WTC11 (cell line): ENCODE data around the gene HLA-DMA. TPM values are rescaled to one million over a fixed set of nuclear protein-coding genes. Genes with fewer than 3 reads are reported as not detected.

Experiments
- ATAC-seq: fragments of 200-7000 bp; cut with Tn5 transposase; 2 replicates; pipeline ENCODE4 v1.10.0; 2021; ENCODE audit warnings: mild to moderate bottlenecking, moderate library complexity
- CTCF ChIA-PET: fragments of 300-600 bp; sonication (Branson Sonifier 250); formaldehyde crosslinking; loops from one replicate; lab custom pipeline; 2021; ENCODE audit warnings: antibody characterized with exemption; lab: Charles Lee
- POLR2A ChIA-PET: fragments of 350-600 bp; sonication (Branson Sonifier 250); formaldehyde crosslinking; loops from one replicate; lab custom pipeline; 2021; ENCODE audit warnings: antibody characterized with exemption; lab: Charles Lee
- DNase-seq: peaks from one replicate; pipeline ENCODE4 v3.0.0; 2021; ENCODE audit warnings: low spot score
- H3K27ac Mint-ChIP-seq: 2 replicates; pipeline ENCODE4 v1.8.0; 2021; ENCODE audit warnings: mixed read lengths
- H3K27me3 Mint-ChIP-seq: 2 replicates; pipeline ENCODE4 v1.8.0; 2021; ENCODE audit warnings: low read depth, mild to moderate bottlenecking, moderate library complexity, mixed read lengths
- H3K36me3 Mint-ChIP-seq: 2 replicates; pipeline ENCODE4 v1.8.0; 2021; ENCODE audit warnings: mixed read lengths
- H3K4me1 Mint-ChIP-seq: 2 replicates; pipeline ENCODE4 v1.8.0; 2022; ENCODE audit warnings: mixed read lengths
- H3K4me3 Mint-ChIP-seq: 2 replicates; pipeline ENCODE4 v1.8.0; 2021; ENCODE audit warnings: mild to moderate bottlenecking, moderate library complexity, mixed read lengths
- H3K9me3 Mint-ChIP-seq: 2 replicates; pipeline ENCODE4 v1.8.0; 2021; ENCODE audit warnings: mixed read lengths
- ESRRA ChIP-seq: sonication (generic); formaldehyde crosslinking; IDR thresholded peaks from 2 replicates; pipeline ENCODE4 v1.8.1; 2022; ENCODE audit warnings: mild to moderate bottlenecking, missing genetic modification reagents, borderline replicate concordance
- ETV6 ChIP-seq: sonication (generic); formaldehyde crosslinking; IDR thresholded peaks from 2 replicates; pipeline ENCODE4 v1.8.1; 2022; ENCODE audit warnings: mild to moderate bottlenecking, missing genetic modification reagents
- FOXJ3 ChIP-seq: sonication (generic); formaldehyde crosslinking; IDR thresholded peaks from 2 replicates; pipeline ENCODE4 v1.9.0; 2021; ENCODE audit warnings: missing genetic modification reagents, mild to moderate bottlenecking, borderline replicate concordance
- IRF2 ChIP-seq: sonication (generic); formaldehyde crosslinking; IDR thresholded peaks from 2 replicates; pipeline ENCODE4 v1.8.0; 2022; ENCODE audit warnings: low read depth, missing genetic modification reagents, borderline replicate concordance
- NR1H2 ChIP-seq: sonication (generic); formaldehyde crosslinking; IDR thresholded peaks from 2 replicates; pipeline ENCODE4 v1.9.0; 2021; ENCODE audit warnings: mild to moderate bottlenecking, moderate library complexity, missing genetic modification reagents
- NR3C1 ChIP-seq: sonication (generic); formaldehyde crosslinking; conservative IDR thresholded peaks from 2 replicates; pipeline ENCODE4 v1.8.1; 2023; ENCODE audit warnings: low read depth, mild to moderate bottlenecking, missing genetic modification reagents
- PRRX2 ChIP-seq: fragments of 250-450 bp; sonication (Bioruptor Pico); IDR thresholded peaks from 2 replicates; pipeline ENCODE4 v1.8.0; 2021; ENCODE audit warnings: mild to moderate bottlenecking
- SMAD4 ChIP-seq: sonication (generic); formaldehyde crosslinking; IDR thresholded peaks from 2 replicates; pipeline ENCODE4 v1.8.0; 2022; ENCODE audit warnings: mild to moderate bottlenecking, missing genetic modification reagents
- TEAD1 ChIP-seq: sonication (generic); formaldehyde crosslinking; IDR thresholded peaks from 2 replicates; pipeline ENCODE4 v1.8.0; 2022; ENCODE audit warnings: mild to moderate bottlenecking, missing genetic modification reagents
- ZNF138 ChIP-seq: sonication (generic); formaldehyde crosslinking; conservative IDR thresholded peaks from 2 replicates; pipeline ENCODE4 v1.8.1; 2022; ENCODE audit warnings: mild to moderate bottlenecking, moderate library complexity, missing genetic modification reagents
- ZNF232 ChIP-seq: sonication (generic); formaldehyde crosslinking; IDR thresholded peaks from 2 replicates; pipeline ENCODE4 v1.8.0; 2022; ENCODE audit warnings: mild to moderate bottlenecking, missing genetic modification reagents
- ZNF416 ChIP-seq: fragments of 250-450 bp; sonication (Bioruptor Pico); IDR thresholded peaks from 2 replicates; pipeline ENCODE4 v1.9.0; 2021; ENCODE audit warnings: mild to moderate bottlenecking, inconsistent platforms
- total RNA-seq: library from RNA; stranded (reverse); gene quantifications from 3 replicates; pipeline ENCODE4 v1.2.3, GENCODE V29; 2021
- TF ChIP-seq, protein P1 (sequence below): sonication (generic); formaldehyde crosslinking; IDR thresholded peaks from 2 replicates; pipeline ENCODE4 v1.8.1; 2022; ENCODE audit warnings: mild to moderate bottlenecking, moderate library complexity, missing genetic modification reagents
- TF ChIP-seq, protein P2 (sequence below): fragments of 250-450 bp; sonication (Bioruptor Pico); IDR thresholded peaks from 2 replicates; pipeline ENCODE4 v1.9.0; 2021; ENCODE audit warnings: moderate library complexity, mild to moderate bottlenecking, inconsistent platforms, borderline replicate concordance
- TF ChIP-seq, protein P3 (sequence below): sonication (generic); formaldehyde crosslinking; IDR thresholded peaks from 2 replicates; pipeline ENCODE4 v1.8.1; 2022; ENCODE audit warnings: low read depth, mild to moderate bottlenecking, moderate library complexity, missing genetic modification reagents, borderline replicate concordance
- TF ChIP-seq, protein P4 (sequence below): sonication (generic); formaldehyde crosslinking; IDR thresholded peaks from 2 replicates; pipeline ENCODE4 v1.8.1; 2022; ENCODE audit warnings: low read depth, missing genetic modification reagents, borderline replicate concordance
- TF ChIP-seq, protein P5 (sequence below): fragments of 250-450 bp; sonication (Bioruptor Pico); IDR thresholded peaks from 2 replicates; pipeline ENCODE4 v1.8.0; 2021; ENCODE audit warnings: mild to moderate bottlenecking
- TF ChIP-seq, protein P6 (sequence below): sonication (generic); formaldehyde crosslinking; IDR thresholded peaks from 2 replicates; pipeline ENCODE4 v1.8.0; 2023; ENCODE audit warnings: missing genetic modification reagents, mild to moderate bottlenecking, borderline replicate concordance
- TF ChIP-seq, protein P7 (sequence below): sonication (generic); formaldehyde crosslinking; IDR thresholded peaks from 2 replicates; pipeline ENCODE4 v1.8.1; 2022; ENCODE audit warnings: missing genetic modification reagents, borderline replicate concordance

Gene HLA-DMA
- total RNA-seq, 1 experiment from 2014 or later: 6.6 TPM

DNA sequence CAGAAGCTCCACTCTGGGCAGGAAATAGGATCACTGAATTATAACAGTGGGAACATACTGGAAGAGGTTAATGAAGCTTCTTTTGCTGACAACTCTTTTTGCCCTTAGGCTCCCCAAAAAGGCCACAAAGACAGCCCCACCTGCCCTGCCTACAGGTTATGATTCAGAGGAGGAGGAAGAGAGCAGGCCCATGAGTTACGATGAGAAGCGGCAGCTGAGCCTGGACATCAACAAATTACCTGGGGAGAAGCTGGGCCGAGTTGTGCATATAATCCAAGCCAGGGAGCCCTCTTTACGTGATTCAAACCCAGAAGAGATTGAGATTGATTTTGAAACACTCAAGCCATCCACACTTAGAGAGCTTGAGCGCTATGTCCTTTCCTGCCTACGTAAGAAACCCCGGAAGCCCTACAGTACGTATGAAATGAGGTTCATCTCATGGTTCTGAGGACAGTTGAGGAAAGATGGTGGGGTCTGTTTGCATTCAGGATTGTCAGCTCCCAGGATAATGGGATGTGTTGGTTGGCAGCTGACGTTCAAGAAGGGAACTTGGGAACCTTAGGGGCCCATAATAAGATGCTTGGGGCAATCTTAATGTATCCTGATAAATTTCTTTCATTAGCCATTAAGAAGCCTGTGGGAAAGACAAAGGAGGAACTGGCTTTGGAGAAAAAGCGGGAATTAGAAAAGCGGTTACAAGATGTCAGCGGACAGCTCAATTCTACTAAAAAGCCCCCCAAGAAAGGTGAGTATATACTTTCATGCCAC lies 27.0 kb upstream of the HLA-DMA start:
- Mint-ChIP-seq H3K27ac (peak overlapping the region; percentile 5; the same call in 1 of the 2 replicates), H3K36me3 (peaks cover 73% of the 10 kb centered on the region), H3K9me3 (no peaks in the 10 kb centered on the region), H3K4me3 (no peak overlapping the region), H3K27me3 (no peaks in the 10 kb centered on the region), H3K4me1 (peaks cover 49% of the 10 kb centered on the region)
- TF ChIP-seq TEAD1 (no peak), NR1H2 (CRISPR knock-in tag) (no peak), ZNF232 (CRISPR knock-in tag) (no peak), SMAD4 (no peak), FOXJ3 (CRISPR knock-in tag) (no peak), IRF2 (no peak), ETV6 (CRISPR knock-in tag) (no peak), ESRRA (CRISPR knock-in tag) (no peak), PRRX2 (CRISPR knock-in tag) (no peak), NR3C1 (CRISPR knock-in tag) (no peak), ZNF416 (CRISPR knock-in tag) (no peak), ZNF138 (CRISPR knock-in tag) (no peak)
- TF ChIP-seq, protein P1, sequence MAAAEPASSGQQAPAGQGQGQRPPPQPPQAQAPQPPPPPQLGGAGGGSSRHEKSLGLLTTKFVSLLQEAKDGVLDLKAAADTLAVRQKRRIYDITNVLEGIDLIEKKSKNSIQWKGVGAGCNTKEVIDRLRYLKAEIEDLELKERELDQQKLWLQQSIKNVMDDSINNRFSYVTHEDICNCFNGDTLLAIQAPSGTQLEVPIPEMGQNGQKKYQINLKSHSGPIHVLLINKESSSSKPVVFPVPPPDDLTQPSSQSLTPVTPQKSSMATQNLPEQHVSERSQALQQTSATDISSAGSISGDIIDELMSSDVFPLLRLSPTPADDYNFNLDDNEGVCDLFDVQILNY (CRISPR knock-in tag): no peak
- TF ChIP-seq, protein P2, sequence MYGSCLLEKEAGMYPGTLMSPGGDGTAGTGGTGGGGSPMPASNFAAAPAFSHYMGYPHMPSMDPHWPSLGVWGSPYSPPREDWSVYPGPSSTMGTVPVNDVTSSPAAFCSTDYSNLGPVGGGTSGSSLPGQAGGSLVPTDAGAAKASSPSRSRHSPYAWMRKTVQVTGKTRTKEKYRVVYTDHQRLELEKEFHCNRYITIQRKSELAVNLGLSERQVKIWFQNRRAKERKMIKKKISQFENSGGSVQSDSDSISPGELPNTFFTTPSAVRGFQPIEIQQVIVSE (CRISPR knock-in tag): no peak
- TF ChIP-seq, protein P3, sequence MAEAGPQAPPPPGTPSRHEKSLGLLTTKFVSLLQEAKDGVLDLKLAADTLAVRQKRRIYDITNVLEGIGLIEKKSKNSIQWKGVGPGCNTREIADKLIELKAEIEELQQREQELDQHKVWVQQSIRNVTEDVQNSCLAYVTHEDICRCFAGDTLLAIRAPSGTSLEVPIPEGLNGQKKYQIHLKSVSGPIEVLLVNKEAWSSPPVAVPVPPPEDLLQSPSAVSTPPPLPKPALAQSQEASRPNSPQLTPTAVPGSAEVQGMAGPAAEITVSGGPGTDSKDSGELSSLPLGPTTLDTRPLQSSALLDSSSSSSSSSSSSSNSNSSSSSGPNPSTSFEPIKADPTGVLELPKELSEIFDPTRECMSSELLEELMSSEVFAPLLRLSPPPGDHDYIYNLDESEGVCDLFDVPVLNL (CRISPR knock-in tag): no peak
- TF ChIP-seq, protein P4, sequence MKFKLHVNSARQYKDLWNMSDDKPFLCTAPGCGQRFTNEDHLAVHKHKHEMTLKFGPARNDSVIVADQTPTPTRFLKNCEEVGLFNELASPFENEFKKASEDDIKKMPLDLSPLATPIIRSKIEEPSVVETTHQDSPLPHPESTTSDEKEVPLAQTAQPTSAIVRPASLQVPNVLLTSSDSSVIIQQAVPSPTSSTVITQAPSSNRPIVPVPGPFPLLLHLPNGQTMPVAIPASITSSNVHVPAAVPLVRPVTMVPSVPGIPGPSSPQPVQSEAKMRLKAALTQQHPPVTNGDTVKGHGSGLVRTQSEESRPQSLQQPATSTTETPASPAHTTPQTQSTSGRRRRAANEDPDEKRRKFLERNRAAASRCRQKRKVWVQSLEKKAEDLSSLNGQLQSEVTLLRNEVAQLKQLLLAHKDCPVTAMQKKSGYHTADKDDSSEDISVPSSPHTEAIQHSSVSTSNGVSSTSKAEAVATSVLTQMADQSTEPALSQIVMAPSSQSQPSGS (CRISPR knock-in tag): no peak
- TF ChIP-seq, protein P5, sequence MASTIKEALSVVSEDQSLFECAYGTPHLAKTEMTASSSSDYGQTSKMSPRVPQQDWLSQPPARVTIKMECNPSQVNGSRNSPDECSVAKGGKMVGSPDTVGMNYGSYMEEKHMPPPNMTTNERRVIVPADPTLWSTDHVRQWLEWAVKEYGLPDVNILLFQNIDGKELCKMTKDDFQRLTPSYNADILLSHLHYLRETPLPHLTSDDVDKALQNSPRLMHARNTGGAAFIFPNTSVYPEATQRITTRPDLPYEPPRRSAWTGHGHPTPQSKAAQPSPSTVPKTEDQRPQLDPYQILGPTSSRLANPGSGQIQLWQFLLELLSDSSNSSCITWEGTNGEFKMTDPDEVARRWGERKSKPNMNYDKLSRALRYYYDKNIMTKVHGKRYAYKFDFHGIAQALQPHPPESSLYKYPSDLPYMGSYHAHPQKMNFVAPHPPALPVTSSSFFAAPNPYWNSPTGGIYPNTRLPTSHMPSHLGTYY (CRISPR knock-in tag): no peak
- TF ChIP-seq, protein P6, sequence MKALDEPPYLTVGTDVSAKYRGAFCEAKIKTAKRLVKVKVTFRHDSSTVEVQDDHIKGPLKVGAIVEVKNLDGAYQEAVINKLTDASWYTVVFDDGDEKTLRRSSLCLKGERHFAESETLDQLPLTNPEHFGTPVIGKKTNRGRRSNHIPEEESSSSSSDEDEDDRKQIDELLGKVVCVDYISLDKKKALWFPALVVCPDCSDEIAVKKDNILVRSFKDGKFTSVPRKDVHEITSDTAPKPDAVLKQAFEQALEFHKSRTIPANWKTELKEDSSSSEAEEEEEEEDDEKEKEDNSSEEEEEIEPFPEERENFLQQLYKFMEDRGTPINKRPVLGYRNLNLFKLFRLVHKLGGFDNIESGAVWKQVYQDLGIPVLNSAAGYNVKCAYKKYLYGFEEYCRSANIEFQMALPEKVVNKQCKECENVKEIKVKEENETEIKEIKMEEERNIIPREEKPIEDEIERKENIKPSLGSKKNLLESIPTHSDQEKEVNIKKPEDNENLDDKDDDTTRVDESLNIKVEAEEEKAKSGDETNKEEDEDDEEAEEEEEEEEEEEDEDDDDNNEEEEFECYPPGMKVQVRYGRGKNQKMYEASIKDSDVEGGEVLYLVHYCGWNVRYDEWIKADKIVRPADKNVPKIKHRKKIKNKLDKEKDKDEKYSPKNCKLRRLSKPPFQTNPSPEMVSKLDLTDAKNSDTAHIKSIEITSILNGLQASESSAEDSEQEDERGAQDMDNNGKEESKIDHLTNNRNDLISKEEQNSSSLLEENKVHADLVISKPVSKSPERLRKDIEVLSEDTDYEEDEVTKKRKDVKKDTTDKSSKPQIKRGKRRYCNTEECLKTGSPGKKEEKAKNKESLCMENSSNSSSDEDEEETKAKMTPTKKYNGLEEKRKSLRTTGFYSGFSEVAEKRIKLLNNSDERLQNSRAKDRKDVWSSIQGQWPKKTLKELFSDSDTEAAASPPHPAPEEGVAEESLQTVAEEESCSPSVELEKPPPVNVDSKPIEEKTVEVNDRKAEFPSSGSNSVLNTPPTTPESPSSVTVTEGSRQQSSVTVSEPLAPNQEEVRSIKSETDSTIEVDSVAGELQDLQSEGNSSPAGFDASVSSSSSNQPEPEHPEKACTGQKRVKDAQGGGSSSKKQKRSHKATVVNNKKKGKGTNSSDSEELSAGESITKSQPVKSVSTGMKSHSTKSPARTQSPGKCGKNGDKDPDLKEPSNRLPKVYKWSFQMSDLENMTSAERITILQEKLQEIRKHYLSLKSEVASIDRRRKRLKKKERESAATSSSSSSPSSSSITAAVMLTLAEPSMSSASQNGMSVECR (CRISPR knock-in tag): no peak
- TF ChIP-seq, protein P7, sequence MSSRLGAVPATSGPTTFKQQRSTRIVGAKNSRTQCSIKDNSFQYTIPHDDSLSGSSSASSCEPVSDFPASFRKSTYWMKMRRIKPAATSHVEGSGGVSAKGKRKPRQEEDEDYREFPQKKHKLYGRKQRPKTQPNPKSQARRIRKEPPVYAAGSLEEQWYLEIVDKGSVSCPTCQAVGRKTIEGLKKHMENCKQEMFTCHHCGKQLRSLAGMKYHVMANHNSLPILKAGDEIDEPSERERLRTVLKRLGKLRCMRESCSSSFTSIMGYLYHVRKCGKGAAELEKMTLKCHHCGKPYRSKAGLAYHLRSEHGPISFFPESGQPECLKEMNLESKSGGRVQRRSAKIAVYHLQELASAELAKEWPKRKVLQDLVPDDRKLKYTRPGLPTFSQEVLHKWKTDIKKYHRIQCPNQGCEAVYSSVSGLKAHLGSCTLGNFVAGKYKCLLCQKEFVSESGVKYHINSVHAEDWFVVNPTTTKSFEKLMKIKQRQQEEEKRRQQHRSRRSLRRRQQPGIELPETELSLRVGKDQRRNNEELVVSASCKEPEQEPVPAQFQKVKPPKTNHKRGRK (CRISPR knock-in tag): no peak
- ChIA-PET POLR2A (interaction anchor here (6.5 kb wide), 1 partner anchor 10 kb away, joined by 146 read pairs; the partner anchor contains the start of gene BRD2), CTCF (interaction anchor here (0.9 to 6.9 kb wide), 4 partner anchors 11 to 46 kb away, joined by 3 to 128 read pairs (median 6); partner anchors contain the start of gene HLA-DMA)
- no peak for DNase-seq
- ATAC-seq: no peak
